GM12878 (cell line): Measurements from ENCODE around the gene AMN. TPM values are rescaled to one million over a fixed set of nuclear protein-coding genes. Genes with fewer than 3 reads are reported as not detected.
"Not testable (repeated sequence)": the region's sequence is repeated elsewhere in the genome, so short reads cannot be mapped to it uniquely, and the experiment has no call there.

Experiments
- ATAC-seq: fragments of 200-7000 bp; cut with Tn5 transposase; 3 replicates; pipeline ENCODE4 v1.9.1; 2020; ENCODE audit warnings: mild to moderate bottlenecking, moderate library complexity
- BruUV-seq: library from RNA; stranded (reverse); fragments of 400-500 nt; replicated peaks from 2 replicates; lab custom pipeline; 2021; lab: Mats Ljungman, UMichigan
- CTCF ChIA-PET: fragments of 300-600 bp; sonication (Branson Sonifier 250); formaldehyde crosslinking; extraction: SDS; loops from one replicate; lab custom pipeline; 2021; ENCODE audit warnings: inconsistent platforms; lab: Yijun Ruan, JAX
- POLR2A ChIA-PET: fragments of 350-600 bp; formaldehyde crosslinking; extraction: SDS; loops from one replicate; lab custom pipeline; 2021; ENCODE audit warnings: inconsistent platforms; lab: Charles Lee
- RAD21 ChIA-PET: fragments of 300-600 bp; sonication (Branson Sonifier 250); formaldehyde crosslinking; loops from one replicate; lab custom pipeline; 2023; ENCODE audit warnings: antibody characterized with exemption; ENCODE audit not compliant: unreplicated experiment; lab: Charles Lee
- SMC1A ChIA-PET: fragments of 300-600 bp; sonication (Branson Sonifier 250); formaldehyde crosslinking; loops from one replicate; lab custom pipeline; 2023; ENCODE audit not compliant: unreplicated experiment, uncharacterized antibody; lab: Charles Lee
- DNase-seq: peaks from one replicate; pipeline ENCODE4 v3.0.0-alpha.2; 2011; ENCODE audit warnings: low read depth, low spot score
- FAIRE-seq: peaks from 3 replicates; lab custom pipeline; 2011; peaks lifted over from hg19 to GRCh38; lab: Jason Lieb, UNC
- H2AFZ ChIP-seq: 2 replicates; pipeline ENCODE4 v1.6.0; 2011; ENCODE audit warnings: low read depth, low read length, control low read depth; ENCODE audit not compliant: control insufficient read depth
- H3K27ac ChIP-seq: 2 replicates; pipeline ENCODE4 v1.5.1; 2011; ENCODE audit warnings: control low read depth; ENCODE audit not compliant: control insufficient read depth, insufficient read depth
- H3K27me3 ChIP-seq, 2 experiments: replicated peaks in 1 of 2; 2 replicates each; pipeline versions ENCODE4 v1.6.0 to v1.6.1; 2011; ENCODE audit warnings: low read length in 1 of 2; ENCODE audit not compliant: control insufficient read depth in 2 of 2, insufficient read depth in 2 of 2
- H3K36me3 ChIP-seq, 2 experiments: 2 replicates each; pipeline ENCODE4 v1.5.1; 2011; ENCODE audit warnings: low read length in 1 of 2; ENCODE audit not compliant: control insufficient read depth in 2 of 2, insufficient read depth in 2 of 2
- H3K4me1 ChIP-seq: 2 replicates; pipeline ENCODE4 v1.6.1; 2011; ENCODE audit warnings: mild to moderate bottlenecking, low read length, moderate library complexity, mixed read lengths; ENCODE audit not compliant: control insufficient read depth, insufficient read depth
- H3K4me2 ChIP-seq: 2 replicates; pipeline ENCODE4 v1.6.0; 2011; ENCODE audit warnings: control low read depth; ENCODE audit not compliant: control insufficient read depth, insufficient read depth
- H3K4me3 ChIP-seq: fragments of 200-600 bp; sonication (generic); 2 replicates; pipeline ENCODE4 v1.5.1; 2016
- H3K79me2 ChIP-seq: 2 replicates; pipeline ENCODE4 v1.6.0; 2011; ENCODE audit warnings: low read length; ENCODE audit not compliant: control insufficient read depth, insufficient read depth
- H3K9ac ChIP-seq: 2 replicates; pipeline ENCODE4 v1.8.0; 2011; ENCODE audit warnings: low read length, control low read depth, mixed read lengths; ENCODE audit not compliant: control insufficient read depth, insufficient read depth
- H3K9me3 ChIP-seq: replicated peaks from 3 replicates; pipeline ENCODE4 v1.5.1; 2011; ENCODE audit warnings: mild to moderate bottlenecking, low read length; ENCODE audit not compliant: control insufficient read depth, insufficient read depth
- H4K20me1 ChIP-seq: 2 replicates; pipeline ENCODE4 v1.6.0; 2011; ENCODE audit not compliant: control insufficient read depth, insufficient read depth
- CBX3 ChIP-seq: fragments of 200-600 bp; sonication (generic); IDR thresholded peaks from 2 replicates; pipeline ENCODE4 v1.6.1; 2016; ENCODE audit warnings: low read depth, borderline replicate concordance
- IRF3 ChIP-seq: fragments of 450-650 bp; IDR thresholded peaks from 2 replicates; pipeline ENCODE4 v1.6.1; 2014; ENCODE audit warnings: mild to moderate bottlenecking
- IRF4 ChIP-seq: IDR thresholded peaks from 2 replicates; pipeline ENCODE4 v1.6.1; 2011; ENCODE audit warnings: low read depth, low read length
- NKRF ChIP-seq: fragments of 450-650 bp; conservative IDR thresholded peaks from 2 replicates; pipeline ENCODE4 v1.6.1; 2017; ENCODE audit warnings: mild to moderate bottlenecking, moderate library complexity
- RBBP5 ChIP-seq: fragments of 200-600 bp; sonication (generic); conservative IDR thresholded peaks from 2 replicates; pipeline ENCODE4 v1.6.1; 2016
- TARDBP ChIP-seq: IDR thresholded peaks from 2 replicates; pipeline ENCODE4 v1.6.1; 2016; ENCODE audit warnings: borderline replicate concordance
- in situ Hi-C: fragments of 300-500 bp; cut with MboI; formaldehyde crosslinking; loops from 9 replicates; pipeline ENCODE4 v1.14.3; 2018; ENCODE audit warnings: mixed read lengths
- intact Hi-C: fragments of 100-400 bp; cut with micrococcal nuclease; formaldehyde crosslinking; loops from one replicate; pipeline ENCODE4 v1.14.2; 2022; ENCODE audit not compliant: unreplicated experiment
- polyA plus RNA-seq, 11 experiments: library from polyadenylated mRNA; depleted of rRNA in 4 of 11; unstranded in 6 of 11; stranded (reverse) in 5 of 11; fragments of >200 nt; fragmentation: Nextera tagmentation in 4 of 11; fragmentation: Illumina TruSeq in 1 of 11; extraction: Ambion mirVana in 4 of 11; extraction: Trizol in 1 of 11; gene quantifications; 1 replicate in 1 of 11; 2 replicates in 10 of 11; pipeline versions ENCODE4 v1.2.1 to v1.2.3, GENCODE V29; 2011 to 2016; ENCODE audit warnings: inconsistent platforms in 2 of 11, missing spikeins in 2 of 11, low read depth in 1 of 11
- total RNA-seq, 4 experiments: library from RNA; depleted of rRNA in 3 of 4; stranded (reverse); fragments of >200 nt in 3 of 4; fragmentation: Illumina TruSeq in 1 of 4; extraction: Trizol in 1 of 4; gene quantifications; 2 replicates each; pipeline versions ENCODE4 v1.2.1 to v1.2.3, GENCODE V29; 2013 to 2021

Gene AMN
- total and polyA plus RNA-seq, 10 of the 15 experiments (the other 5 are each of a cell fraction or from before 2014, with no cell fraction given): 0.03 to 0.33 (median 0.11) TPM; not detected in 6

- TF ChIP-seq NKRF (no peak), IRF3 (no peak), TARDBP (no peak), IRF4 (no peak), RBBP5 (no peak), CBX3 (no peak)
Measured at GRCh38 chr14:102893452-102893851, 29.0 kb upstream of the AMN start (continued).

GRCh38 chr14:102896735-102897134 lies 25.7 kb upstream of the AMN start:
- FAIRE-seq, DNase-seq, H4K20me1 ChIP-seq, H3K9ac ChIP-seq, H3K4me3 ChIP-seq, H3K4me2 ChIP-seq, H3K27ac ChIP-seq, in situ Hi-C loops, BruUV-seq, ATAC-seq, H3K9me3 ChIP-seq, H3K27me3 ChIP-seq, H2AFZ ChIP-seq, intact Hi-C loops: not testable (repeated sequence)
- Histone ChIP-seq H3K4me1 (peaks cover 50% of the 10 kb centered on the region), H3K79me2 (peaks cover 15% of the 10 kb centered on the region), H3K36me3 (peaks cover 19 to 26% of the 10 kb centered on the region in 2 experiments)
- POLR2A ChIA-PET: interaction anchor here (0.6 to 1.1 kb wide), 3 partner anchors 62 to 189 kb away, joined by 3 to 4 read pairs (median 3); no protein-coding TSS in a partner anchor
- SMC1A ChIA-PET: interaction anchor here (1.0 to 2.0 kb wide), 5 partner anchors 75 to 202 kb away, joined by 5 to 8 read pairs (median 6); no protein-coding TSS in a partner anchor
- CTCF ChIA-PET: interaction anchor here (1.1 to 2.0 kb wide), 3 partner anchors 122 to 202 kb away, joined by 3 to 14 read pairs (median 3); no protein-coding TSS in a partner anchor
- RAD21 ChIA-PET: interaction anchor here (1.2 to 1.5 kb wide), 3 partner anchors 76 to 203 kb away, joined by 3 to 13 read pairs (median 3); no protein-coding TSS in a partner anchor
